ENCODE measurements around the gene OR6Y1.

Gene OR6Y1, protein sequence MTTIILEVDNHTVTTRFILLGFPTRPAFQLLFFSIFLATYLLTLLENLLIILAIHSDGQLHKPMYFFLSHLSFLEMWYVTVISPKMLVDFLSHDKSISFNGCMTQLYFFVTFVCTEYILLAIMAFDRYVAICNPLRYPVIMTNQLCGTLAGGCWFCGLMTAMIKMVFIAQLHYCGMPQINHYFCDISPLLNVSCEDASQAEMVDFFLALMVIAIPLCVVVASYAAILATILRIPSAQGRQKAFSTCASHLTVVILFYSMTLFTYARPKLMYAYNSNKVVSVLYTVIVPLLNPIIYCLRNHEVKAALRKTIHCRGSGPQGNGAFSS

DNA sequence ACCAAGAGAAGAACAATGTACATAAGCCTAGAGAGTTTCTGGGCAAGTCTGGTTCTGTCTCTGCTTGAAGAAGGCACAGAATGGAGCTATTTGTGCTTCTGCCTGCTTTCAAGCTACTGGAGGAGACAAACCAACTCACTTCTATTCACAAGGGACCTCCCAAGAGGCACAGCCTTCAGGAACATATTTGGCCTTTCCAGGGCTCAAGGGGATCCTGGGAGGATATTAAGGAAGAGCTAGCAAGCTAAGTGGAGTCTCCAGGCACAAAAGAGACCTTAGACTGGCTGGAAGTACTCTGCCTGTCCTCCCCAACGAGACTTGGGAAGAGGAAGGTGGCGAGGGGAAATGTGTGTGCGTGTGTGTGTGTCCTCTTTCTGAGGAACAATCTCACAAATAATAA, at the start of gene OR6Y1:
TSS of gene OR6Y1 (minus strand) at position 54 of the 400 bp plus-strand sequence. CDS start 6,300 bp downstream, outside the sequence.
- Mint-ChIP-seq H3K4me1 (ENCODE audit: low read depth) (no peaks in the 10 kb centered on the region), H3K4me3 (no peak within 1 kb of the TSS), H3K27ac (no peak within 1 kb of the TSS), H3K9me3 (ENCODE audit: low read depth) (no peaks in the 10 kb centered on the region), H3K36me3 (no peaks in the 10 kb centered on the region), H3K27me3 (peaks cover 8% of the 10 kb centered on the region)

DNA sequence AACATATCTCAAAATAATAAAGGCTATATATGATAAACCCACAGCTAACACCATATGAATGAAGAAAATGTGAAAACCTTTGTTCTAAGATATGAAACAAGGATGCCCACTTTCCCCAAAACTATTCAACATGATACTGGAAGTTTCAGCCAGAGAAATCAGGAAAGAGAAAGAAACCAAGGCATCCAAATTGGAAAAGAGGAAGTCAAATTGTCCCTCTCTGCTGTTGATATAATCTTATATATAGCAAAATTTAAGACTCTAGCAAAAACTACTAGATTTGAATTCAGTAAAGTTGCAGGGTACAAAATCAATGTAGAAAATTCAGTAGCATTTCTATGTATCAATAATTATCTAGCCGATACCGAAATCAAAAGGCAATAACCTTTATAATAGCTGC, 46.5 kb upstream of the OR6Y1 start:
- no peak overlapping the region for H3K27ac Mint-ChIP-seq
- no peaks in the 10 kb centered on the region for H3K4me1 Mint-ChIP-seq (ENCODE audit: low read depth)
- H3K36me3 Mint-ChIP-seq = peaks cover 10% of the 10 kb centered on the region
- peaks cover 17% of the 10 kb centered on the region for H3K9me3 Mint-ChIP-seq (ENCODE audit: low read depth)
- no peak overlapping the region for H3K4me3 Mint-ChIP-seq
- H3K27me3 Mint-ChIP-seq = peaks cover 3% of the 10 kb centered on the region

DNA sequence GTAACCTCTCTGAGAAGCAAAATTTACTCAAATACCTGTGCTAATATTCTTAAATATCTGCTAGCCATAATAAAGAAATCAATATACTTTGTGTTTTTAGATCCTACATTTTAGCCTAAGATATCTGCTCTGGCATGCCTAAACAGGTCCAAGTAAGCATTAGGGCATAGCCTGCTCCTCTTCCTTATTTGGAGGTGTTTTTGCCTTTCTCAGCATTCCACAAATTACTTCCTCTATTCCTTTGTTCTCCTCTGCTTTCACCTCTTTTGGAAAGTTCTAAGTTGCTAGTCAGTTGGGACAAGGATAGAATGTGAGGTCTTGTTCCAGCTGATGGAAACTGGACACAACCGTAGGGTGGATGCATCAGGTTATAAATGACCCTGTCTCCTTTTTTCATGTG, 32.7 kb upstream of the OR6Y1 start:
- H3K4me3 Mint-ChIP-seq = no peak overlapping the region
- no peaks in the 10 kb centered on the region for H3K36me3 Mint-ChIP-seq
- peaks cover 10% of the 10 kb centered on the region for H3K9me3 Mint-ChIP-seq (ENCODE audit: low read depth)
- peaks cover 9% of the 10 kb centered on the region for H3K27me3 Mint-ChIP-seq
- no peak overlapping the region for H3K27ac Mint-ChIP-seq
- H3K4me1 Mint-ChIP-seq (ENCODE audit: low read depth) = no peaks in the 10 kb centered on the region

DNA sequence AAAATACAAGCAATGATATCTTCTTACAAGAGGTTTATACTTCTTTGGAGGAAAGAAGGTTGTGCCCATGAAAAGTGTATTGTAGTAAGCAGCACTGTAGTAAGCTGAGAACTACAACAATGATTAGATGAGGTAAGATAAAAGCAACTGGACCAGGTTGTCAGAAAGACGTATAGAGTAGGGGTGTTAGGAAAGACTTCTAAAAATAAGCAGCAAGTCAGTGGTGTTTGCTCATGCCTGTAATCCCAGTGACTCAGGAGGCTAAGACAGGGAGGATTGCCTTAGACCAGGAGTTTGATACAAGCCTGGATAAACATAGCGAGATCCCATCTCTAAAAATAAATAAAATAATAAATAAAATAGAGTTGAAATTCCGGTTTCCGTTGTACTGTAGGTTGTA, 29.8 kb upstream of the OR6Y1 start:
- H3K9me3 Mint-ChIP-seq (ENCODE audit: low read depth) = peaks cover 8% of the 10 kb centered on the region
- no peak overlapping the region for H3K4me3 Mint-ChIP-seq
- H3K27me3 Mint-ChIP-seq = peaks cover 11% of the 10 kb centered on the region
- H3K36me3 Mint-ChIP-seq = no peaks in the 10 kb centered on the region
- no peaks in the 10 kb centered on the region for H3K4me1 Mint-ChIP-seq (ENCODE audit: low read depth)
- H3K27ac Mint-ChIP-seq = no peak overlapping the region

DNA sequence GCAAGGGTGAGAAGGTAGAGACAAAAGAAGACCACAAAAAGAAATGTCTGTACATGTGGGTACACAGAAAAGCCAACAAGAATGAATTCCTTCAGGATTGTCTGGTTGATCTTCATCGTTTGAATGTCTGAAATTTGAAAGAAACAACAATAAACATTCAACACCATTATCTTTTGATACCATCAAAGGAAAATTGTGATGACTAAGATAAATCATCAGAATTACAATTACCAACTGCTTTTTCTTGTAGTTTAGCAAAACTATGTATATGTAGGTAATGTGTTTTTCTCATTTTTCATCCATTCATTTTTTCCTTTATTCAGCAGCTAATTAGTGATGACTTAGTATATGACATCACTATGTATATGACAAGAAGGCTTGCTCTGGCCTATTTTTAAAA, 25.5 kb upstream of the OR6Y1 start, which contains the start of gene OR10X1:
TSS of gene OR10X1 (minus strand) at position 167 of the 400 bp plus-strand sequence. CDS start at position 167, 0 bp downstream.
- Mint-ChIP-seq H3K4me3 (no peak within 1 kb of the TSS), H3K27me3 (peaks cover 12% of the 10 kb centered on the region), H3K36me3 (no peaks in the 10 kb centered on the region), H3K9me3 (ENCODE audit: low read depth) (no peaks in the 10 kb centered on the region), H3K27ac (no peak within 1 kb of the TSS), H3K4me1 (ENCODE audit: low read depth) (no peaks in the 10 kb centered on the region)

DNA sequence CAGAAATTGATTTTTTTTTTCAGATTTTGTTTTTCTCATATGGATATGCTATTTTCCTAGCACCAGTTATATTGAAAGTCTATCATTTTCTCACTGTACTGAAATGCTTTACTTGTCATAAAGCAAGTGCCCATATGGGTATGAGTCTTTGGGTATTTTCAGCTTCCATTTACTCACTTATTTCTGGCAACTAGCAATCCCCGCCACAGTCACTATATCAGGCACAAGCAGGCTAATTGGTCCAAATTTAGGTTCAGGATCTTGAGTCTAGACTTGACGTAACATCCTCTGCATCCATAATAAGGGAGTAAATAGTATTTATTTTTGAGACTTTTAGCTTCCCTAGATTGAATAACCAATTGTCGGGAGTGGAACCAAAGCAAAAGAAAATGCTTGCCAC, 23.4 kb upstream of the OR6Y1 start:
- no peak overlapping the region for H3K27ac Mint-ChIP-seq
- H3K4me3 Mint-ChIP-seq = no peak overlapping the region
- no peaks in the 10 kb centered on the region for H3K36me3 Mint-ChIP-seq
- H3K9me3 Mint-ChIP-seq (ENCODE audit: low read depth) = no peaks in the 10 kb centered on the region
- peaks cover 6% of the 10 kb centered on the region for H3K27me3 Mint-ChIP-seq
- no peaks in the 10 kb centered on the region for H3K4me1 Mint-ChIP-seq (ENCODE audit: low read depth)

DNA sequence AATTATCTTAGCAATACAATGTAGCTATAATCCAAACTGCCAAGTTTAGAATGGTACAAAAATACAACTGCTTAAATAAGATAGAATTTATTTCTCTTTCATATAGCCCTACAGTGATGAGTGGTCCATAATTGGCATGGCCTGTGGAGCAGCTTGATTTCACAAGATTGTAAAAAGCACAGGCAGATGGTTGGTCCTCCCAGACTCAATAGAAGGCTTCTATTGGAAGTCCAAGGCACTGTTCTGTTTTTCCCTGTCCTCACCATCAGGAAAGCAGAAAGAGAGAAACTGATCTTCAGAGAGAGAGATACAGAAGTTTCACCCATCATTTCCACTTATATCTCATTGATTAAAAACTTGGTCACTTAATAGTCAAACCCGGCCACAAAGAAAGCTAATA, 18.0 kb upstream of the OR6Y1 start:
- Mint-ChIP-seq H3K27me3 (peaks cover 9% of the 10 kb centered on the region), H3K9me3 (ENCODE audit: low read depth) (no peaks in the 10 kb centered on the region), H3K27ac (no peak overlapping the region), H3K4me3 (no peak overlapping the region), H3K4me1 (ENCODE audit: low read depth) (no peaks in the 10 kb centered on the region), H3K36me3 (no peaks in the 10 kb centered on the region)

DNA sequence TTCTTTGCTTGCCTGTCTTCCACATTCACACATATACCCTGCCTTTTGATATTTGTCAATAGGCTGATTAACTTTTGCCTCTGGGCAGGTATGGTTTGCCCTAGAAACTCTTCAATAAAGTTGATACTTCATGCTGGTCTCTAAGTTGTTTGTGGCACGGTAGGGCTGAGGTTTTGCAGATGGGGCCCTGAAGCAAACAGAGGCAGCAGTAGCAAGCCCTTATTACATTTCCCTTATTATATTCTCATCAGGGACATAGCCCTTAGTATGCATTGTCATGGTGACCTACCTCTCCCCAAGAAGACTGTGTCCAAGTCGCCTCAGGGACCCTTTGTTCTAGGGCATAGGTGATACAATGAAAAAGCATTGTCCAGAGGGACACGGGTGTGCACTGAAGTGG, 16.3 kb upstream of the OR6Y1 start, which contains the start of gene OR6P1:
TSS of gene OR6P1 (minus strand) at position 101 of the 400 bp plus-strand sequence. CDS start 6,976 bp downstream, outside the sequence.
- Mint-ChIP-seq H3K27ac (no peak within 1 kb of the TSS), H3K9me3 (ENCODE audit: low read depth) (no peaks in the 10 kb centered on the region), H3K4me1 (ENCODE audit: low read depth) (no peaks in the 10 kb centered on the region), H3K27me3 (peaks cover 8% of the 10 kb centered on the region), H3K36me3 (no peaks in the 10 kb centered on the region), H3K4me3 (no peak within 1 kb of the TSS)

DNA sequence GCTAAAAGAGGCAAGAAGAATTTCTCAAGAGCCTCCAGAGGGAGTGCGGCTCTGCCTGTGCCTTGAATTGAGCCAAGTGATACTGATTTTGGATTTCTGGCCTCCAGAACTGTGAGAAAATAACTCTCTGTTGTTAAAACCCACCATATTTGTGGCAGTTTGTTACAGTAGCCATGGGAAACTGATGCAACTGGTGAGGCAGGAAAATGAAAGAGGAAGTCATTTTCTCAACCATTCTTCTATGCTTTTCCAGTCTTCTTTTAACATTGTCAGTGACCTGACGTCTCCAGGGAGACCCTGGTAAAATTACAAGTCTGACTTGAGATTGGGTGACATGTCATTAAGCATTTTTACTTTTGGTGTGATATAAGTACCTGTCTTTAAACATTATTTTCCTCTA, 10.4 kb upstream of the OR6Y1 start:
- peaks cover 19% of the 10 kb centered on the region for H3K27me3 Mint-ChIP-seq
- no peaks in the 10 kb centered on the region for H3K9me3 Mint-ChIP-seq (ENCODE audit: low read depth)
- no peak overlapping the region for H3K4me3 Mint-ChIP-seq
- no peaks in the 10 kb centered on the region for H3K36me3 Mint-ChIP-seq
- H3K27ac Mint-ChIP-seq = no peak overlapping the region
- no peaks in the 10 kb centered on the region for H3K4me1 Mint-ChIP-seq (ENCODE audit: low read depth)

DNA sequence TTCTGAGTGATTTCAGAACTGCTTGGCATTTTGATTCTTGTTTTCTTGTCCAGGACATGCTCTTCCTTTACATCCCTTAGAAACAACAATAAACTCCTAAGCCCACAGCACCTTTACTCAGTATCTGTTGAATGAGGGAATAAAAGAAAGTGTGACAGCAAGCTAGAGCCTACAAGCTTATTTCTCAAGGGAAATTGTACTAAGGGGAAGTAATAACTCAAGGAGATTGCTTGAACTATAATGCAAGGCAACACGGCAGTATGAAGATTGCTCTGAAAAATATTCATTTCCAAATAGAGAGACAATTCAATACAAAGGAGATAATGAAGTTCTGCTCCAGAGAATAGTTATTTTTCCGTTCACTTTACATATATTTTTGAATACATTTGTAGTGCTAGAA, 9.6 kb upstream of the OR6Y1 start:
- Mint-ChIP-seq H3K9me3 (ENCODE audit: low read depth) (no peaks in the 10 kb centered on the region), H3K36me3 (no peaks in the 10 kb centered on the region), H3K27me3 (peaks cover 21% of the 10 kb centered on the region), H3K4me1 (ENCODE audit: low read depth) (no peaks in the 10 kb centered on the region), H3K4me3 (no peak overlapping the region), H3K27ac (no peak overlapping the region)

DNA sequence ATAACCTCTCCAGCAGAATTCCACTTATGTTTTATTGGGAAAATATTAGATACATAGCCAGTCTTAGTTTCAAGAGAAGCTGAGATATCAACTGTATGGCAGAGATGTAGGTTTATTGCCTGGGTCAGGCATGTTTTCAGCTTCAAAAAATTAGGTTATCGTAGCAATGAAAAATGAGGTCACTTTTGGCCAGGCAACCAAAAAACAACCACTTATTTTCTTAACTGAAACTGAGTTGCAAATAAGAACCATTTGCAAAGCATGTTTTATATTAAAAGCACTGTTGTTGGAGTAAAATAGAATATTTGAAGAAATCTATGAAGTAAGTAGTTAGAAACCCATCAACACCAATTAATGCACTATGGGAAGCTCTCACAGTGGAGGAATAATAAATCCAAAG, 5.5 kb upstream of the OR6Y1 start:
- Mint-ChIP-seq H3K9me3 (ENCODE audit: low read depth) (no peaks in the 10 kb centered on the region), H3K4me3 (no peak overlapping the region), H3K4me1 (ENCODE audit: low read depth) (no peaks in the 10 kb centered on the region), H3K27me3 (peaks cover 15% of the 10 kb centered on the region), H3K36me3 (no peaks in the 10 kb centered on the region), H3K27ac (no peak overlapping the region)

DNA sequence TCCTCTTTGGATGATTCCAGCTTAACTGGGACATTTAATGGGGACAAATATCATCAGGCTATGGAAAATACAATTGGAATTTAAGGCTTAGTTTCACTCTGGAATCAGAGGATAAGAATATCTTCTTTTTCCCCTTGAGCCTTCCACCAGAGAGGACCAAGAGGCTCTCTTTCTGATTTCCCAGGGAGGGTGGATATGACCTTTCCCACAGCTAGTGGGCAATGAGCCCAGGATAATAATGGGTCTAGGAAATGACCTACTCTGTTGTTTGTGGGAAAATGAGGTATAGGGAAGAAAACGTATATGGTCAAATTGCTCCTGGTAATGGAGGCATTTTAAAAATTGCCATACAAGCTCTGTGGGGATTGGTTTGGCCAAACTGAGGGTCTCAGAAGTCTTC, 1.9 kb downstream of the OR6Y1 start:
- Mint-ChIP-seq H3K4me3 (no peak overlapping the region), H3K4me1 (ENCODE audit: low read depth) (no peaks in the 10 kb centered on the region), H3K27ac (no peak overlapping the region), H3K9me3 (ENCODE audit: low read depth) (no peaks in the 10 kb centered on the region), H3K36me3 (no peaks in the 10 kb centered on the region), H3K27me3 (peaks cover 5% of the 10 kb centered on the region)

DNA sequence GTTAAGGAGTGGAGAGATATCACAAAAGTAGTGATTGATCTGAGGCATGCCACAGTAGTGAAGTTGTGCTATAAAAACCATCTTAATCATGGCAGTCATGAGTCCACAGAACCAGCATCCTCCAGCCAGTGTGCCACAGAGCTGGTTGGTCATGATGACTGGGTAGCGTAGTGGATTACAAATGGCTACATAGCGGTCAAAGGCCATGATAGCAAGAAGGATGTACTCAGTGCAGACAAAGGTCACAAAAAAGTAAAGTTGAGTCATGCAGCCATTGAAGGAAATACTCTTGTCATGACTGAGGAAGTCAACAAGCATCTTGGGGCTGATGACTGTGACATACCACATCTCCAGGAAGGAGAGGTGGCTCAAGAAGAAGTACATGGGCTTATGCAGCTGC, 6.7 kb downstream of the OR6Y1 start:
- Mint-ChIP-seq H3K27me3 (peaks cover 2% of the 10 kb centered on the region), H3K4me1 (ENCODE audit: low read depth) (no peaks in the 10 kb centered on the region), H3K9me3 (ENCODE audit: low read depth) (no peaks in the 10 kb centered on the region), H3K27ac (no peak overlapping the region), H3K4me3 (no peak overlapping the region), H3K36me3 (no peaks in the 10 kb centered on the region)

DNA sequence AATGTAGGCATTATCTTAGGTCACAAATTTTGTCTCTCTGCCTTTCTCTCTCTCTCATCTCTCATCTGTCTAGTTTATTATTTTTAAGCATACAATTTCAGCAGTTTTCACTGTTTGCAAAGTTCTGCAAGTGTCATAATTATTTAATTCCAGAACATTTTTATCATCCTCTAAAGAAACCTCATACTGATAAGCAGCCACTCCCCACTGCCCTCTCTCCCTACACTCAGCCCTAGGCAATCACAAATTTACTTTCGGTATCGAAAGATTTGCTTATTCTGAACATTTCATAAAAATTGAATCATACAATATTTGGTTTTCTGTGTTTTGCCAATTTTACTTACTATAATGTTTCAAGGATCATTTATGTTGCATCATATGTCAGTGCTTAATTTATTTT, 16.6 kb downstream of the OR6Y1 start:
- Mint-ChIP-seq H3K36me3 (no peaks in the 10 kb centered on the region), H3K4me1 (ENCODE audit: low read depth) (no peaks in the 10 kb centered on the region), H3K27ac (no peak overlapping the region), H3K27me3 (peaks cover under 1% of the 10 kb centered on the region), H3K9me3 (ENCODE audit: low read depth) (no peaks in the 10 kb centered on the region), H3K4me3 (no peak overlapping the region)

DNA sequence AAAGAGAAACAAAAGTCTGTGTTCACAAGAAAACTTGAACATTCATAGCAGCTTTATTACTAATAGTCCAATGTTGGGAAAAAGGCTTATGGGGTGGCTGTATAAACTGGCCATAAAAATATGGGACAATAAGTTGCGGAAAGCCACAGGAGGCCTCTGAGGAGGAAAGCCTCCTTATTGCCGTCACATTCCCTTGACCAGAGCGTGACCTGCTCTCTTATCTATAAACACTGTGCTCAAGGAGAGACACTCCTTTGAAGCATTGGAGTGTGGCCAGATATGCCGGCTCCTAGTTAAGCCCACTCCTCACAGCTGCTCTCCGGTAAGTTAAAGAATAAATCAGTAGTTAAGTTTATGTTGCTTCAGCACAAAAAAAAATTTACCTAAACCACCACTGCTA, 19.7 kb downstream of the OR6Y1 start:
- peaks cover 2% of the 10 kb centered on the region for H3K27me3 Mint-ChIP-seq
- no peak overlapping the region for H3K4me3 Mint-ChIP-seq

DNA sequence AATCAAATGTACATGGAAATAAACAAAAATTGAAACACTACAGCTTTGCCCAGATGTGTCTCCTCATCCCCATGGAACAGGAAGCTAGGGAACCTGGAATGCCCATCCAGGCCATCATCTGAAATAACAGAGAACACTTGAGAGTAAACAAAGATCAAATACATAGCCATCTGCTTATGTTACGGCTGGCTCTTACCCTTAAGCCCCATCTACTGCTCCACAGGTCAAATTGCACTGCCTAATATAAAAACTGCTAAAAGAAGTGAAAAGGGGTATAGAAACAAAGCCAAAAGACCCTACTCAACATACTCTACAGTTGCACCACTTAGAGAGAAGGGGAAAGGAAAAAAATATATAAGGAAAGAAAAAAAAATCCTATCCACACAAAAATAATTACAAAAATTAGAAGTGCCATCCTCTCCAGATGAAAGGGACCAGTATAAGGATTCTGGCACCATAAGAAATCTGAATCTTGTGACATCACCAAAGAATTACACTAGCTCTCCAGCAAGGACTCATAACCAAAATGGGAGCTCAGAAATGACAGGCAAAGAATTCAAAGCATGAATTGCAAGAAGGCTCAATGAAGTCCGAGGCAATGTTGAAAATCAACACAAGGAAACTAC, 26.9 kb downstream of the OR6Y1 start:
- Mint-ChIP-seq H3K36me3 (no peaks in the 10 kb centered on the region), H3K9me3 (ENCODE audit: low read depth) (peaks cover 8% of the 10 kb centered on the region), H3K27ac (no peak overlapping the region), H3K27me3 (peaks cover 7% of the 10 kb centered on the region), H3K4me1 (ENCODE audit: low read depth) (no peaks in the 10 kb centered on the region), H3K4me3 (no peak overlapping the region)

More for the DNA sequence above, 19.7 kb downstream of the OR6Y1 start:
- no peaks in the 10 kb centered on the region for H3K4me1 Mint-ChIP-seq (ENCODE audit: low read depth)
- no peak overlapping the region for H3K27ac Mint-ChIP-seq
- no peaks in the 10 kb centered on the region for H3K36me3 Mint-ChIP-seq
- H3K9me3 Mint-ChIP-seq (ENCODE audit: low read depth) = no peaks in the 10 kb centered on the region
